Esophagus (tissue), 2 donors: ENCODE measurements around the gene GARIN5B. TPM values are rescaled to one million over a fixed set of nuclear protein-coding genes. Genes with fewer than 3 reads are reported as not detected.
A peak's percentile ranks its signal among the peaks of the same experiment; 100 is the strongest.
"Not testable (repeated sequence)": the region's sequence is repeated elsewhere in the genome, so short reads cannot be mapped to it uniquely, and the experiment has no call there.

ENCODE experiments used
- H3K27ac ChIP-seq, 2 donors: one replicate each; pipeline ENCODE4 v1.5.1; 2013; ENCODE audit warnings: low read depth in 2 of 2, mild to moderate bottlenecking in 2 of 2, inconsistent platforms in 1 of 2, low read length in 1 of 2, moderate library complexity in 1 of 2
- H3K27me3 ChIP-seq, 2 donors: one replicate each; pipeline ENCODE4 v1.6.1; 2013; ENCODE audit warnings: low read length in 2 of 2, control low read depth in 1 of 2, mild to moderate bottlenecking in 1 of 2; ENCODE audit not compliant: insufficient read depth in 2 of 2, control insufficient read depth in 1 of 2
- H3K36me3 ChIP-seq, 2 donors: one replicate each; pipeline ENCODE4 v1.6.1; 2013; ENCODE audit warnings: low read length in 1 of 2; ENCODE audit not compliant: control insufficient read depth in 2 of 2, insufficient read depth in 2 of 2
- H3K4me1 ChIP-seq, 2 donors: one replicate each; pipeline ENCODE4 v1.6.1; 2013; ENCODE audit warnings: low read length in 1 of 2; ENCODE audit not compliant: control insufficient read depth in 2 of 2, insufficient read depth in 2 of 2
- H3K4me3 ChIP-seq, 2 donors: one replicate each; pipeline ENCODE4 v1.5.1; 2013; ENCODE audit warnings: low read length in 2 of 2, mild to moderate bottlenecking in 2 of 2, low read depth in 1 of 2, moderate library complexity in 1 of 2
- H3K9me3 ChIP-seq, 2 donors: one replicate each; pipeline ENCODE4 v1.6.1; 2013; ENCODE audit warnings: mild to moderate bottlenecking in 2 of 2, low read depth in 1 of 2, low read length in 1 of 2, moderate library complexity in 1 of 2; ENCODE audit not compliant: control insufficient read depth in 2 of 2, insufficient read depth in 1 of 2
- WGBS, 2 donors: extraction: QIAGEN DNeasy Blood & Tissue Kit; methylation state at CpG; one replicate each; pipeline ENCODE4 v1.1.7; 2013; 5-methylcytosine and 5-hydroxymethylcytosine counted together
- polyA plus RNA-seq, 2 donors: library from polyadenylated mRNA; stranded (reverse); fragments of 200-250 nt; gene quantifications; one replicate each; pipeline ENCODE4 v1.2.3, GENCODE V29; 2013
- donor health status: healthy with polysubstance abuse.
- donor health status: Bipolar disorder and iron deficiency.

The GARIN5B gene
- polyA plus RNA-seq, 2 donors, result not detected

DNA sequence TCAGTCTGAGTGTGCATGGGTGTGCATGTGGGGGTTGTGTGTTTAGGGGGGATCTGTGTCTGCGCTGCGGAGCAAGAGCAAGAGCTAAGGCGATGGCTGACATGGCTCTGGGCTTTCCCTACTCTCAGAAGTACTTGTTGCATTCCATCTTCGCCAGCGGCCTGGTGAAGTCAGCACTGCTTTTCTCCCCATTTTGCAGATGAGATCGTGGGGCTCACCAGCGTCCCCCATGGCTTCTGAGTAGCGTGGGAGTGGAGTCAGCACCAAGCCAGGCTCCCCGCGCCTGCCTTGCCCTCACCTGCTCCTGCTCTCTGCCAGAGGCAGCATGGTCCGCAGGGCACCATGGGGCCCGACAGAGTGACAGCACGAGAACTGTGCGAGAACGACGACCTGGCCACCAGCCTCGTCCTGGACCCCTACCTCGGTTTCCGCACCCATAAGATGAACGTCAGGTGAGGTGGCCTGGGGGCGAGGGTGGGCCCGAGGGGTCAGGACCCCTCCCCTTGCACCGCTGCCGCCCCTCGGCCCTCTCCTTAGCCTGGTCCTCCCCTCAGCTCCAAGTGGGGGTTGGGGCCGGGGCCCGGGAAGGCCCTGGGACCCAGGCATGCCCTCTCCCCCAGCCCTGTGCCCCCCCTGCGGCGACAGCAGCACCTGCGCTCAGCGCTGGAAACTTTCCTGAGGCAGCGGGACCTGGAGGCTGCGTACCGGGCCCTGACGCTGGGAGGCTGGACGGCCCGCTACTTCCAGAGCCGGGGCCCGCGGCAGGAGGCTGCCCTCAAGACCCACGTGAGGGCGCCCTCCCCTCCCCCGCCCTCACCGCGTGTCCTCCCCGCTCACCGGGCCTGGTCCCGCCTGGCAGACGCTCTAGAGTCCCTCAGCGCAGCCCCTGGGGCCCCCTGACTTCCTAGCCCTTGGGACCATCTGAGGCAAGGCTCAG lies 21.2 kb downstream of the GARIN5B start:
- Histone ChIP-seq H3K4me1 (peaks cover 4 to 23% of the 10 kb centered on the region in 2 donors), H3K4me3 (no peak overlapping the region), H3K27me3 (no peaks in the 10 kb centered on the region), H3K36me3 (peaks cover 0 to 10% of the 10 kb centered on the region in 2 donors), H3K27ac (no peak overlapping the region), H3K9me3 (no peaks in the 10 kb centered on the region)
- 86 to 87% methylated on average over 48 to 50 of the region's 50 CpGs for WGBS, 2 donors

DNA sequence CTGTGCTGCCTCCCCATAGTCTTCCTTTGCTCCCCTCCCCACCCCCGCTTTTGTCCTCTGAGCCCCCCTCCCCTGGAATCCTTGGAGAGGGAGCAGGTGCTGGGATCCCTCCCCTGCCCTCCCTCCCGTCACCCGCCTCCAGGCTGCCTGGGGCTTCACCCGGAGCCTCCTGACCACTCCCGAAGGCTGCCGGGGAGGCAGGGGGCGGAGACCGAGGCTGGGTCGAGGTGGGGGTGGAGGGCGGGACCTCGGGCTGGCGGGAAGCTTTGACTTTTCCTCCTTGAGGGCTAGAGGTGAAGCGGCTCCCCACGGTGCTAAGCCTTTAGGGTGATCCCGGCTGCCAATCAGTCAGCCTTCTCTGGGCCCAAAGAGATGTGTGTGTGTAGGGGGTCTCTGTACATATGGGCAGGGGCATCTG lies 21.9 kb downstream of the GARIN5B start:
- Histone ChIP-seq H3K36me3 (peaks cover 0 to 8% of the 10 kb centered on the region in 2 donors), H3K4me1 (peaks cover 4 to 23% of the 10 kb centered on the region in 2 donors), H3K4me3 (peak overlapping the region in 1 of 2 donors; percentile 65), H3K27ac (no peak overlapping the region), H3K9me3 (no peaks in the 10 kb centered on the region), H3K27me3 (no peaks in the 10 kb centered on the region)
- 2 to 4% methylated on average over 15 of the region's 15 CpGs for WGBS, 2 donors

DNA sequence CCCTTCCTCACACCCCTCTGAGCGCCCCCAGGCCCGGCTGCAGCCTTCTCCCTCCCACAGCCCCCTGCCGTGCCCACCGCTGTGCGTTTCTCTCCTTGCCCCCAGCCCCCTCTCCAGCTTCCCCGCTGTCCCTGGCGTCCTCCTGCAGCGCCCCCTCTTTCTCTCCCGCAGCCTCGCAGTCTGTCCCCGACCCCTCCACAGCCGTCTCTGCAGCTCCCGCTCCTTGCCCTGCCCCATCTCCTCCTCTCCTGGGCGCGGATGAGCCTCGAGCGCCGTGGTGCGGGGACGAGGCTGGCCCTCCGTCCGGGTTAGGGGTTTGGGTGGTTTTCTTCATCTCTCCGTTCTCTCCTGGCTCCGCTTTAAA lies 22.3 kb downstream of the GARIN5B start:
- no peaks in the 10 kb centered on the region for H3K27me3 ChIP-seq
- WGBS, 2 donors, result 2 to 4% methylated on average over 21 to 24 of the region's 24 CpGs
- H3K4me1 ChIP-seq, result peaks cover 4 to 22% of the 10 kb centered on the region in 2 donors
- no peak overlapping the region for H3K27ac ChIP-seq
- H3K4me3 ChIP-seq, result peak overlapping the region; percentile 61 to 65
- H3K9me3 ChIP-seq, result no peaks in the 10 kb centered on the region
- peaks cover 0 to 8% of the 10 kb centered on the region in 2 donors for H3K36me3 ChIP-seq

DNA sequence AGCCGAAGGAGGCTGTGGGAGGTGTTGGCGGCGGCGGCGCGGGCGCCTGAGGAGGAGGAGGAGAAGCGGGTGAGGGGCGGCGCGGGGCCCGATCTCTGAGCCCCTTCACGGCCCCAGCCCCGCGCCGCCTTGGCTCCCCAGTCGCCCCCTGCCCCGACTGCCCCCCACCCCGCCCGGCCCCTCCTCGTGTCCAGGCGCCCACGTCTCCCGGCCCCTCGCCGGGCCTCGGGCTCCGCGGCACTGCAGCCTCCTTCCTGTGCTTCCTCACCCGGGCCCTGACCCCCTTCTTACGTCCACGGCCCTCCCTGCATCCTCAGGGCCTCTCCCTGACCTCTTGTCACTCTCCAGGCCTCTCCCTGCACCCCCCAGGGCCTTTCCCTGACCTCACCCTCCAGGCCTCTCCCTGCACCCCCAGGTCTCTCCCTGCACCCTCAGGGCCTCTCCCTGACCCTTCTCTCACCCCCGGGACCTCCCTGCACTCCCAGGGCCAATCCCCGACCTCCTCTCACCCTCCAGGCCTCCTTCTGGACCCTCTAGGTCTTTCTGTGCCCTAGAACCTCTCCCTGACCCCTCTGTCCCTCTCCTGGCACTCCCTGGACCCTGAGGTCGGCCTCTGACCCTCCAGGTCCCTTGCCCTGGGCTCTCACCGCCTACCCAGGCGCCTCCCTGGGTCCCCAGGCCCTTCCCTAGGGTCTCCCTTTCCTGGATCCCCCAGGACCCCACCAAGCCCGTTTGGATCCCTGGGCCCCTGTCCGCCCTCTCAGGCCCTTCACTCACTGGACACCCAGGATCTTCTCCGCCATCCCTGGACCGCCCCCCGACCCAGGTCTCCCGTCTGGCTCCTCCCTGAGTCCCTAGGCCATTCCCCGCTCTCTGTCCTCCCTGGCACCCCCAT lies 22.9 kb downstream of the GARIN5B start:
- Histone ChIP-seq H3K4me1 (peaks cover 4 to 16% of the 10 kb centered on the region in 2 donors), H3K27me3 (no peaks in the 10 kb centered on the region), H3K9me3 (no peaks in the 10 kb centered on the region), H3K27ac (peak overlapping the region; percentile 67 to 83), H3K4me3 (peak overlapping the region; percentile 61 to 65), H3K36me3 (peaks cover 0 to 8% of the 10 kb centered on the region in 2 donors)
- 3 to 10% methylated on average over 12 to 44 of the region's 44 CpGs for WGBS, 2 donors

GRCh38 chr19:55339105-55339888 lies 23.8 kb downstream of the GARIN5B start, which contains the start of gene KMT5C:
Gene KMT5C, plus strand, starts transcription at chr19:55339876. Its CDS starts 2,061 bp downstream, at chr19:55341937.
- WGBS, 2 donors, result 0% methylated on average over 57 to 63 of the region's 63 CpGs
- H3K4me3 ChIP-seq, result peak within 1 kb of the TSS; percentile 61 to 65
- H3K9me3 ChIP-seq, result no peaks in the 10 kb centered on the region
- H3K36me3 ChIP-seq, result peaks cover 0 to 8% of the 10 kb centered on the region in 2 donors
- H3K4me1 ChIP-seq, result peaks cover 2 to 15% of the 10 kb centered on the region in 2 donors
- peak within 1 kb of the TSS; percentile 92 to 98 for H3K27ac ChIP-seq
- no peaks in the 10 kb centered on the region for H3K27me3 ChIP-seq

DNA sequence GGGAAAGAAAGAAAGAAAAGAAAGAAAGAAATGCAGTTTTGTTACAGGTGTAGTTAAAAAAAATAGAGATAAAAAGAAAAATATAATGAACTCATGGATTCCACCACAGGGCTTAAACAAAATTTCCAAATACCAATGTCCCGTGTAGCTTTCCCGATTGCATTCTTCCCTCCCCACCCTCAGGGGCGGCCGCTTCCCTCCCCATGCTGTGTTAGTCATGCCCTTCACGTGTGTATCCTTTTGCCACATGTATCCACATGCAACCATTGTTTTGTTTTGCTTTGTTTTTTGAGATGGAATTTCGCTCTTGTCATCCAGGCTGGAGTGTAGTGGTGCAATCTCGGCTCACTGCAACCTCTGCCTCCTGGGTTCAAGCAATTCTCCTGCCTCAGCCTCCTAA lies 27.0 kb downstream of the GARIN5B start:
- peaks cover 2 to 11% of the 10 kb centered on the region in 2 donors for H3K4me1 ChIP-seq
- H3K27ac ChIP-seq, result no peak overlapping the region
- 51 to 62% methylated on average over 7 of the region's 7 CpGs for WGBS, 2 donors
- H3K27me3 ChIP-seq, result no peaks in the 10 kb centered on the region
- no peaks in the 10 kb centered on the region for H3K36me3 ChIP-seq
- H3K4me3 ChIP-seq, result no peak overlapping the region
- no peaks in the 10 kb centered on the region for H3K9me3 ChIP-seq

DNA sequence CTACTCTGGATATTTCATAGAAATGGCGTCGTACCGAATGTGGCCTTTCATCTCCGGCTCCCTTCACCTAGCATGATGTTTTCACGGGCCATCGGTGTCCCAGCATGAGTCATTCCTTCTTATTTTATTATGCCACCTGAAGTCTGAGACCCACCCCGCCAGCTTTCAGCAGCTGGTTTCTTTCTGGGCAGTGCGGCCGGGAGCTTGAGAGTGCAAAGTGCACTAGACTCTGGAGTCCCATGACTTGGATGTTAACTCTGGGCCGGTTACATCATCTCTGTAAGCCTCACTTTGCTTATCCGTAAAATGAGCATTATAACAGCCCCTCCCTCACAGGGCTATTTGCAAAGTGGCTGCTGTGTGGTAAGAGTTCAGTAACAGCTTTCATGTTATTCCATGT lies 29.2 kb downstream of the GARIN5B start:
- Histone ChIP-seq H3K27me3 (no peaks in the 10 kb centered on the region), H3K36me3 (no peaks in the 10 kb centered on the region), H3K27ac (no peak overlapping the region), H3K4me3 (no peak overlapping the region), H3K9me3 (no peaks in the 10 kb centered on the region), H3K4me1 (peaks cover 0 to 3% of the 10 kb centered on the region in 2 donors)
- 72 to 78% methylated on average over 11 of the region's 11 CpGs for WGBS, 2 donors

GRCh38 chr19:55329791-55330190 lies 33.3 kb downstream of the GARIN5B start:
- not testable (repeated sequence) for H3K4me3 ChIP-seq, H3K4me1 ChIP-seq, H3K27ac ChIP-seq, H3K36me3 ChIP-seq, H3K27me3 ChIP-seq, H3K9me3 ChIP-seq
- 87 to 91% methylated on average over 6 of the region's 6 CpGs for WGBS, 2 donors
